ENCODE results near the gene PGLYRP1.

The PGLYRP1 gene

GRCh38 chr19:46035546-46035945, 12.7 kb upstream of the PGLYRP1 start:
- no peak overlapping the region for H3K4me3 ChIP-seq (ENCODE audit: low read depth, low read length)
- DNase-seq (ENCODE audit: low read depth, low spot score), result no peak
- TF ChIP-seq CTCF (IDR thresholded peaks at IDR 0.05; ENCODE audit: low read depth, low read length), result no peak
- in situ Hi-C loops (cut with HindIII; ENCODE audit: low sequenced_read_pairs), result no loop called here

GRCh38 chr19:46033401-46033800, 10.5 kb upstream of the PGLYRP1 start:
- no peak for TF ChIP-seq CTCF (IDR thresholded peaks at IDR 0.05; ENCODE audit: low read depth, low read length)
- in situ Hi-C loops (cut with HindIII; ENCODE audit: low sequenced_read_pairs), result no loop called here

GRCh38 chr19:46032597-46033025, 9.8 kb upstream of the PGLYRP1 start:
- H3K4me3 ChIP-seq (ENCODE audit: low read depth, low read length), result no peak overlapping the region
- in situ Hi-C loops (cut with HindIII; ENCODE audit: low sequenced_read_pairs), result no loop called here
- DNase-seq (ENCODE audit: low read depth, low spot score), result no peak
- no peak for TF ChIP-seq CTCF (IDR thresholded peaks at IDR 0.05; ENCODE audit: low read depth, low read length)

More at GRCh38 chr19:46033401-46033800, 10.5 kb upstream of the PGLYRP1 start:
- no peak for DNase-seq (ENCODE audit: low read depth, low spot score)
- H3K4me3 ChIP-seq (ENCODE audit: low read depth, low read length), result no peak overlapping the region

GRCh38 chr19:46031781-46032596, 9.1 kb upstream of the PGLYRP1 start:
- H3K4me3 ChIP-seq (ENCODE audit: low read depth, low read length), result no peak overlapping the region
- no peak for TF ChIP-seq CTCF (IDR thresholded peaks at IDR 0.05; ENCODE audit: low read depth, low read length)
- DNase-seq (ENCODE audit: low read depth, low spot score), result no peak
- in situ Hi-C loops (cut with HindIII; ENCODE audit: low sequenced_read_pairs), result no loop called here

- DNase-seq (ENCODE audit: low read depth, low spot score), result no peak
- TF ChIP-seq CTCF (IDR thresholded peaks at IDR 0.05; ENCODE audit: low read depth, low read length), result no peak
- H3K4me3 ChIP-seq (ENCODE audit: low read depth, low read length), result no peak overlapping the region
- in situ Hi-C loops (cut with HindIII; ENCODE audit: low sequenced_read_pairs), result no loop called here
Observed at GRCh38 chr19:46030812-46031550, 8.1 kb upstream of the PGLYRP1 start.

GRCh38 chr19:46025835-46026234, 3.0 kb upstream of the PGLYRP1 start:
- H3K4me3 ChIP-seq (ENCODE audit: low read depth, low read length), result no peak overlapping the region
- in situ Hi-C loops (cut with HindIII; ENCODE audit: low sequenced_read_pairs), result no loop called here
- no peak for TF ChIP-seq CTCF (IDR thresholded peaks at IDR 0.05; ENCODE audit: low read depth, low read length)
- DNase-seq (ENCODE audit: low read depth, low spot score), result no peak

Data from astrocyte of the spinal cord (primary cell).